Transverse colon (tissue), 4 donors: Measurements from ENCODE around the gene FAM47E. TPM values are rescaled to one million over a fixed set of nuclear protein-coding genes. Genes with fewer than 3 reads are reported as not detected.

Source experiments
- DNase-seq: peaks from one replicate; pipeline ENCODE4 v3.0.0-alpha.2; 2019
- H3K27ac ChIP-seq, 4 donors: fragments of 200-600 bp; sonication (generic); 2 replicates each; pipeline ENCODE4 v1.5.1; 2016 to 2018; ENCODE audit warnings: inconsistent platforms in 4 of 4
- H3K27me3 ChIP-seq: fragments of 200-600 bp; sonication (generic); 2 replicates; pipeline ENCODE4 v1.5.1; 2017; ENCODE audit warnings: inconsistent platforms
- H3K36me3 ChIP-seq, 4 donors: fragments of 200-600 bp; sonication (generic); 2 replicates each; pipeline ENCODE4 v1.5.1; 2017 to 2019; ENCODE audit warnings: inconsistent platforms in 4 of 4
- H3K4me1 ChIP-seq, 4 donors: fragments of 200-600 bp; sonication (generic); 2 replicates each; pipeline ENCODE4 v1.5.1; 2017 to 2020; ENCODE audit warnings: inconsistent platforms in 4 of 4
- H3K4me3 ChIP-seq, 4 donors: fragments of 200-600 bp; sonication (generic); 1 replicate in 1 of 4; 2 replicates in 3 of 4; pipeline versions ENCODE4 v1.5.1 to v1.6.1; 2017 to 2019; ENCODE audit warnings: inconsistent platforms in 4 of 4
- H3K9me3 ChIP-seq, 2 donors: fragments of 200-600 bp; sonication (generic); 2 replicates each; pipeline ENCODE4 v1.5.1; 2017 to 2019; ENCODE audit warnings: inconsistent platforms in 2 of 2
- CTCF ChIP-seq, 5 experiments: fragments of 200-600 bp in 3 of 5; fragments of 450-650 bp in 2 of 5; sonication (generic) in 3 of 5; IDR thresholded peaks; 1 replicate in 2 of 5; 2 replicates in 3 of 5; pipeline ENCODE4 v1.5.1; 2016 to 2017; ENCODE audit warnings: antibody characterized with exemption in 5 of 5, inconsistent platforms in 3 of 5, mild to moderate bottlenecking in 2 of 5, moderate library complexity in 1 of 5
- EP300 ChIP-seq: sonication (generic); formaldehyde crosslinking; IDR thresholded peaks from one replicate; pipeline ENCODE4 v1.6.1; 2017; ENCODE audit warnings: antibody characterized with exemption, low read depth
- POLR2A ChIP-seq: fragments of 450-650 bp; IDR thresholded peaks from one replicate; pipeline ENCODE4 v1.6.1; 2016; ENCODE audit warnings: antibody characterized with exemption, mild to moderate bottlenecking, moderate library complexity
- POLR2AphosphoS5 ChIP-seq, 3 donors: sonication (generic); formaldehyde crosslinking; IDR thresholded peaks; one replicate each; pipeline ENCODE4 v1.6.1; 2016; ENCODE audit warnings: antibody characterized with exemption in 3 of 3
- WGBS, 2 donors: methylation state at CpG; one replicate each; pipeline ENCODE4 v1.1.5; 2018; ENCODE audit warnings: low coverage in 1 of 2; 5-methylcytosine and 5-hydroxymethylcytosine counted together
- in situ Hi-C, 4 donors: fragments of 200-750 bp; cut with MboI; loops; one replicate each; pipeline versions ENCODE4 v1.15.0 to v1.15.1; 2017; ENCODE audit warnings: low sequenced_read_pairs in 3 of 4, low pct_ligation_motif_present in 1 of 4, low pct_unique_long_range_greater_than_20kb in 1 of 4
- intact Hi-C: fragments of 100-400 bp; cut with DNase I; formaldehyde crosslinking; loops from one replicate; pipeline ENCODE4 v1.15.1; 2023; ENCODE audit warnings: low total_unique reads
- total RNA-seq, 4 donors: library from RNA; depleted of rRNA; stranded (reverse); fragments of >200 nt; gene quantifications; one replicate each; pipeline ENCODE4 v1.1.0, GENCODE V29; 2016

The FAM47E gene
- total RNA-seq, 4 donors from 2014 or later: 0.20 to 7.8 (median 2.8) TPM

- no peak for DNase-seq
- H3K27ac ChIP-seq: peak overlapping the region in 3 of 4 donors; percentile 20 to 50 (median 31)
- TF ChIP-seq POLR2AphosphoS5 (IDR thresholded peaks at IDR 0.05) (peak; percentile 39 to 71 (median 49)), EP300 (no peak)
- intact Hi-C loops (no loop called here), in situ Hi-C loops (no loop called here)
- H3K36me3 ChIP-seq: no peaks in the 10 kb centered on the region
- H3K9me3 ChIP-seq: no peaks in the 10 kb centered on the region
- no peaks in the 10 kb centered on the region for H3K27me3 ChIP-seq
- WGBS, 2 donors: 54 to 61% methylated on average over 6 to 7 of the region's 7 CpGs
- H3K4me3 ChIP-seq: no peak overlapping the region
- peaks cover 12 to 45% (median 23%) of the 10 kb centered on the region in 4 donors for H3K4me1 ChIP-seq
Measured at GRCh38 chr4:76219299-76220055, 32.0 kb upstream of the FAM47E start.

- intact Hi-C loops: no loop called here
- WGBS, 2 donors: 43 to 47% methylated on average over 3 of the region's 3 CpGs
- H3K27ac ChIP-seq: no peak overlapping the region
- no peak overlapping the region for H3K4me3 ChIP-seq
- H3K27me3 ChIP-seq: no peaks in the 10 kb centered on the region
- H3K9me3 ChIP-seq: peaks cover 0 to 5% of the 10 kb centered on the region in 2 donors
- H3K4me1 ChIP-seq: peaks cover 0 to 14% (median 4%) of the 10 kb centered on the region in 4 donors
- no peak for TF ChIP-seq CTCF (IDR thresholded peaks at IDR 0.05)
- no peaks in the 10 kb centered on the region for H3K36me3 ChIP-seq
- no peak for DNase-seq
- in situ Hi-C loops: no loop called here
Measured at GRCh38 chr4:76224171-76224570, 27.4 kb upstream of the FAM47E start.

- Histone ChIP-seq H3K27me3 (no peaks in the 10 kb centered on the region), H3K36me3 (no peaks in the 10 kb centered on the region), H3K4me3 (no peak overlapping the region), H3K9me3 (peaks cover 0 to 5% of the 10 kb centered on the region in 2 donors), H3K27ac (no peak overlapping the region), H3K4me1 (peaks cover 0 to 11% (median 3%) of the 10 kb centered on the region in 4 donors)
- intact Hi-C loops (no loop called here), in situ Hi-C loops (no loop called here)
- peak; percentile 39 for DNase-seq
- WGBS, 2 donors: 0% methylated on average over 1 of the region's 1 CpG; no CpG with 5 or more reads in 1 of the 2 donors
- TF ChIP-seq POLR2A: no peak
- no peak for TF ChIP-seq CTCF (IDR thresholded peaks at IDR 0.05)
- no peak for TF ChIP-seq POLR2AphosphoS5 (IDR thresholded peaks at IDR 0.05)
- TF ChIP-seq EP300: no peak
Measured at GRCh38 chr4:76226418-76226817, 25.1 kb upstream of the FAM47E start.

- 78 to 79% methylated on average over 1 of the region's 1 CpG for WGBS, 2 donors
- intact Hi-C loops (no loop called here), in situ Hi-C loops (no loop called here)
- H3K27ac ChIP-seq: peak overlapping the region in 1 of 4 donors; percentile 72
- no peaks in the 10 kb centered on the region for H3K36me3 ChIP-seq
- H3K9me3 ChIP-seq: peaks cover 0 to 5% of the 10 kb centered on the region in 2 donors
- H3K27me3 ChIP-seq: no peaks in the 10 kb centered on the region
- no peak for DNase-seq
- TF ChIP-seq POLR2A: no peak
- TF ChIP-seq EP300: no peak
- no peak for TF ChIP-seq CTCF (IDR thresholded peaks at IDR 0.05)
- TF ChIP-seq POLR2AphosphoS5 (IDR thresholded peaks at IDR 0.05): no peak
- no peak overlapping the region for H3K4me3 ChIP-seq
- H3K4me1 ChIP-seq: peaks cover 0 to 41% (median 14%) of the 10 kb centered on the region in 4 donors
Measured at GRCh38 chr4:76232681-76233080, 18.8 kb upstream of the FAM47E start.
